Measurements from ENCODE around the gene SEMA3E. TPM values are rescaled to one million over a fixed set of nuclear protein-coding genes. Genes with fewer than 3 reads are reported as not detected.

The SEMA3E gene
- total RNA-seq, 4 donors from 2014 or later: 0.94 to 6.9 (median 2.2) TPM

GRCh38 chr7:83532219-83532618 is 116.7 kb downstream of the SEMA3E start:
- Histone ChIP-seq H3K27me3 (no peaks in the 10 kb centered on the region), H3K4me3 (replicated peaks in 1 of 3) (no peak overlapping the region), H3K27ac (no peak overlapping the region), H3K9me3 (no peaks in the 10 kb centered on the region), H3K4me1 (no peaks in the 10 kb centered on the region), H3K36me3 (no peaks in the 10 kb centered on the region)
- intact Hi-C loops (cut with DNase I): no loop called here
- WGBS, 2 donors: 81 to 84% methylated on average over 2 of the region's 2 CpGs
- no peak for TF ChIP-seq POLR2A (IDR thresholded peaks at IDR 0.05)
- TF ChIP-seq CTCF (IDR thresholded peaks at IDR 0.05): no peak
- no peak for DNase-seq

- no peaks in the 10 kb centered on the region for H3K9me3 ChIP-seq
- no peak overlapping the region for H3K27ac ChIP-seq
- no peak for DNase-seq
- WGBS, 2 donors: 73 to 75% methylated on average over 2 of the region's 2 CpGs
- no peaks in the 10 kb centered on the region for H3K4me1 ChIP-seq
- no peaks in the 10 kb centered on the region for H3K27me3 ChIP-seq
- H3K4me3 ChIP-seq (replicated peaks in 1 of 3): no peak overlapping the region
- TF ChIP-seq CTCF (IDR thresholded peaks at IDR 0.05): no peak
- TF ChIP-seq POLR2A (IDR thresholded peaks at IDR 0.05): no peak
- intact Hi-C loops (cut with DNase I): no loop called here
- no peaks in the 10 kb centered on the region for H3K36me3 ChIP-seq
These were observed 117.2 kb downstream of the SEMA3E start for GRCh38 chr7:83531766-83532165.

GRCh38 chr7:83528925-83529423 is 120.0 kb downstream of the SEMA3E start:
- H3K27me3 ChIP-seq: no peaks in the 10 kb centered on the region
- no peak for DNase-seq
- H3K9me3 ChIP-seq: no peaks in the 10 kb centered on the region
- H3K4me3 ChIP-seq (replicated peaks in 1 of 3): no peak overlapping the region
- intact Hi-C loops (cut with DNase I): no loop called here
- no peak overlapping the region for H3K27ac ChIP-seq
- H3K36me3 ChIP-seq: no peaks in the 10 kb centered on the region
- 45 to 65% methylated on average over 3 of the region's 3 CpGs for WGBS, 2 donors
- H3K4me1 ChIP-seq: no peaks in the 10 kb centered on the region
- no peak for TF ChIP-seq POLR2A (IDR thresholded peaks at IDR 0.05)
- TF ChIP-seq CTCF (IDR thresholded peaks at IDR 0.05): no peak

GRCh38 chr7:83524277-83525075 is 124.5 kb downstream of the SEMA3E start:
- no peak overlapping the region for H3K4me3 ChIP-seq (replicated peaks in 1 of 3)
- 66 to 77% methylated on average over 4 of the region's 4 CpGs for WGBS, 2 donors
- TF ChIP-seq POLR2A (IDR thresholded peaks at IDR 0.05): no peak
- TF ChIP-seq CTCF (IDR thresholded peaks at IDR 0.05): no peak
- no peaks in the 10 kb centered on the region for H3K27me3 ChIP-seq
- H3K4me1 ChIP-seq: no peaks in the 10 kb centered on the region
- H3K36me3 ChIP-seq: no peaks in the 10 kb centered on the region
- H3K27ac ChIP-seq: no peak overlapping the region
- DNase-seq: no peak
- intact Hi-C loops (cut with DNase I): no loop called here
- no peaks in the 10 kb centered on the region for H3K9me3 ChIP-seq

- Histone ChIP-seq H3K27ac (no peak overlapping the region), H3K27me3 (no peaks in the 10 kb centered on the region), H3K4me1 (peaks cover 4 to 7% of the 10 kb centered on the region in 2 donors), H3K9me3 (no peaks in the 10 kb centered on the region), H3K36me3 (no peaks in the 10 kb centered on the region), H3K4me3 (replicated peaks in 1 of 3) (no peak overlapping the region)
- DNase-seq: peak; percentile 5 to 12
- 0 to 18% methylated on average over 2 of the region's 2 CpGs for WGBS, 2 donors
- no peak for TF ChIP-seq POLR2A (IDR thresholded peaks at IDR 0.05)
- no peak for TF ChIP-seq CTCF (IDR thresholded peaks at IDR 0.05)
- intact Hi-C loops (cut with DNase I): no loop called here
These were observed 128.2 kb downstream of the SEMA3E start for GRCh38 chr7:83520726-83521125.

Data from thyroid gland (tissue), 4 donors.